ENCODE measurements around the gene IKZF2.

GRCh38 chr2:213104903-213105202 lies 46.6 kb downstream of the IKZF2 start:
- TF ChIP-seq, protein P1, sequence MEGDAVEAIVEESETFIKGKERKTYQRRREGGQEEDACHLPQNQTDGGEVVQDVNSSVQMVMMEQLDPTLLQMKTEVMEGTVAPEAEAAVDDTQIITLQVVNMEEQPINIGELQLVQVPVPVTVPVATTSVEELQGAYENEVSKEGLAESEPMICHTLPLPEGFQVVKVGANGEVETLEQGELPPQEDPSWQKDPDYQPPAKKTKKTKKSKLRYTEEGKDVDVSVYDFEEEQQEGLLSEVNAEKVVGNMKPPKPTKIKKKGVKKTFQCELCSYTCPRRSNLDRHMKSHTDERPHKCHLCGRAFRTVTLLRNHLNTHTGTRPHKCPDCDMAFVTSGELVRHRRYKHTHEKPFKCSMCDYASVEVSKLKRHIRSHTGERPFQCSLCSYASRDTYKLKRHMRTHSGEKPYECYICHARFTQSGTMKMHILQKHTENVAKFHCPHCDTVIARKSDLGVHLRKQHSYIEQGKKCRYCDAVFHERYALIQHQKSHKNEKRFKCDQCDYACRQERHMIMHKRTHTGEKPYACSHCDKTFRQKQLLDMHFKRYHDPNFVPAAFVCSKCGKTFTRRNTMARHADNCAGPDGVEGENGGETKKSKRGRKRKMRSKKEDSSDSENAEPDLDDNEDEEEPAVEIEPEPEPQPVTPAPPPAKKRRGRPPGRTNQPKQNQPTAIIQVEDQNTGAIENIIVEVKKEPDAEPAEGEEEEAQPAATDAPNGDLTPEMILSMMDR (conservative IDR thresholded peaks at IDR 0.05; ENCODE audit: low read length) = no peak
- no peak for TF ChIP-seq EZH2phosphoT487 (IDR thresholded peaks at IDR 0.05; ENCODE audit: borderline replicate concordance, low read depth, low read length)

Measured in OCI-LY7 (cell line).